ENCODE data around the gene HOXB3. TPM values are rescaled to one million over a fixed set of nuclear protein-coding genes. Genes with fewer than 3 reads are reported as not detected.

Gene HOXB3
- total and polyA plus RNA-seq, 2 of the 4 experiments (the other 2 are of a cell fraction), result 6.3 to 59.6 TPM

DNA sequence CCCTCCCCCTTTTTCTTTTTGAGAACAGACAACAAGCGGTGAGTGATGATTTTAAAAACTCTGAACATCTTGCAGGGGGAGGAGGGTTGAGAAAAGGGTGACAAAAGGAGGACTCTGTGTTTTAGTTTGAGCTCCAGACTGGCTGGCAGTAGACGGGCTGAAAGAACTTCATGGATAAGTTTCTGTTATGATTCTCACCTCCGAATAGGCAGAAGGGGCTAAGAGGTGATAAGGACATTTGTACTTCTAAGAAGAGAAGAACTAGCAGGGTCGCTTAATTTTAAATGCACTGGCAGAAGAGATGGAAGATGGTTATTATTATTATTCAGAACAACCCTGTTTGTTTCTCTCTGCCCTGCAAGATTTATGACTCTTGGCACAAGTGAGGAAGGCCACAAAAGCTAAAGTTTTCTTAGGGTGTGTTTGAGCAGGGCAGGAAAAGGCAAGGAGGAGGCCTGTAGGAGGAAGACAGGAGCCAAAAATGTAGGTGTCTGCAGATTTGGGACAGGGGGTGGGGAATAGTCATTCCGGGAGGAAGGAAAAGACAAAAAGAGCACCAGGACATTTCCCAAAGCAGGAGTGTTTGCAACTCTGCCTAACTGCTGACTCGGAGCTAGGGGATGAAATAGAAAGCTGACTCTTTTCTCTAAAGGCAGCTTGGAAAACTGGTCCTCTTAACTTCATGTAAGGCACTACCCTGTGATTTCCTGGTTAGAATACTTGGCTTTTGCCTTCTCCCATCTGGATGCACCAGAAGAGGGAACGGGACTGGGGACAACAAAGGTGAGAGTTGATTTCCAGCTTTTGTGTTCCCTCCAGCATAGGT is 33.3 kb downstream of the HOXB3 start:
- Histone ChIP-seq H2AK9ac (replicated peaks; ENCODE audit: low read depth, low read length, poor library complexity) (peak overlapping the region; percentile 74), H3K4me2 (ENCODE audit: low read depth, low read length) (peak overlapping the region; percentile 92), H3K36me3 (ENCODE audit: control insufficient read depth, insufficient read depth, low read length) (peaks cover 30% of the 10 kb centered on the region; the same call in 1 of the 2 replicates), H4K8ac (ENCODE audit: low read depth in 2 of 2, low read length in 2 of 2) (peak overlapping the region; percentile 62 to 86), H3K9me1 (ENCODE audit: insufficient read depth, low read length) (peaks cover 4% of the 10 kb centered on the region), H4K91ac (ENCODE audit: insufficient read depth, low read depth, low read length) (peak overlapping the region; percentile 95), H3K4me1 (ENCODE audit: control insufficient read depth, insufficient read depth, low read length) (peaks cover 61% of the 10 kb centered on the region), H3K27ac (ENCODE audit: insufficient read depth, low read length) (peak overlapping the region; percentile 93), H3K9me3 (ENCODE audit: control insufficient read depth, insufficient read depth, low read length) (no peaks in the 10 kb centered on the region), H3K18ac (ENCODE audit: low read depth, low read length) (peak overlapping the region; percentile 95), H2BK15ac (ENCODE audit: low read depth, low read length) (peak overlapping the region; percentile 81; the same call in 1 of the 3 replicates), H3K14ac (replicated peaks; ENCODE audit: low read depth, low read length) (peak overlapping the region; percentile 98), H2BK5ac (ENCODE audit: low read depth, low read length, poor library complexity, severe bottlenecking) (peak overlapping the region; percentile 95), H3K4me3 (ENCODE audit: insufficient read depth, low read depth, low read length) (peak overlapping the region; percentile 21), H2BK20ac (ENCODE audit: low read depth, low read length) (peak overlapping the region; percentile 90), H3K23ac (ENCODE audit: low read depth, low read length) (peak overlapping the region; percentile 99), H2BK120ac (ENCODE audit: low read depth, low read length) (peak overlapping the region; percentile 94), H3K9ac (ENCODE audit: low read depth, low read length) (peak overlapping the region; percentile 95), H3K27me3 (ENCODE audit: control insufficient read depth, insufficient read depth, low read length) (no peaks in the 10 kb centered on the region), H3K79me1 (ENCODE audit: low read depth in 1 of 2, low read length in 2 of 2) (peaks cover 0 to 8% of the 10 kb centered on the region in 2 experiments; a peak in 2 of 4 replicates), H2AFZ (replicated peaks; ENCODE audit: low read length, poor library complexity) (no peak overlapping the region), H4K20me1 (ENCODE audit: insufficient read depth, low read length) (peaks cover 13% of the 10 kb centered on the region), H3K4ac (ENCODE audit: low read depth, low read length) (peak overlapping the region; percentile 98), H3K56ac (ENCODE audit: extremely low read depth, insufficient read depth, low read length) (peak overlapping the region; percentile 89), H4K5ac (ENCODE audit: low read depth, low read length) (peak overlapping the region; percentile 89), H2AK5ac (ENCODE audit: low read depth, low read length) (peak overlapping the region; percentile 83)
- no TSS peak for BruUV-seq (replicated peaks)
- DNase-seq (peak; percentile 57), ATAC-seq (ENCODE audit: low read depth) (no peak)
- WGBS, 2 experiments (ENCODE audit: extremely low coverage in 2 of 2, insufficient read length in 1 of 2), result 7% methylated on average over 2 of the region's 7 CpGs; no CpG with 5 or more reads in 1 of the 2 experiments
- intact Hi-C loops (cut with micrococcal nuclease), result no loop called here
- dilution Hi-C loops (cut with HindIII; ENCODE audit: low sequenced_read_pairs, unreplicated experiment), result no loop called here
- POLR2A ChIA-PET (ENCODE audit: unreplicated experiment), result interaction anchor here (0.6 to 1.7 kb wide), 8 partner anchors 10 to 37 kb away, joined by 3 to 25 read pairs (median 4); no protein-coding TSS in a partner anchor
- in situ Hi-C loops (cut with MboI; ENCODE audit: low sequenced_read_pairs), result no loop called here
- CTCF ChIA-PET, result interaction anchor here (0.6 to 0.9 kb wide), 4 partner anchors 33 to 576 kb away, joined by 3 to 4 read pairs (median 4); no protein-coding TSS in a partner anchor
- TF ChIP-seq RFX5 (IDR thresholded peaks at IDR 0.05; ENCODE audit: low read depth, low read length) (no peak), RAD21 (IDR thresholded peaks at IDR 0.05; ENCODE audit: low read length) (no peak), MAZ (IDR thresholded peaks at IDR 0.05; ENCODE audit: borderline replicate concordance, low read depth, low read length) (no peak), MAFK (IDR thresholded peaks at IDR 0.05; ENCODE audit: low read depth, low read length) (no peak), MXI1 (IDR thresholded peaks at IDR 0.05; ENCODE audit: borderline replicate concordance, low read depth, low read length) (no peak), CEBPB (IDR thresholded peaks at IDR 0.05; ENCODE audit: low read depth, low read length) (no peak), NFE2L2 (IDR thresholded peaks at IDR 0.05; ENCODE audit: low read depth, low read length) (no peak), BHLHE40 (IDR thresholded peaks at IDR 0.05; ENCODE audit: low read depth, low read length) (no peak), POLR2A (IDR thresholded peaks at IDR 0.05; ENCODE audit: low read depth, low read length) (no peak), SMC3 (IDR thresholded peaks at IDR 0.05; ENCODE audit: low read depth, low read length) (no peak), CHD1 (IDR thresholded peaks at IDR 0.05; ENCODE audit: low read depth, low read length) (no peak), FOS (IDR thresholded peaks at IDR 0.05; ENCODE audit: low read depth, low read length) (no peak), RCOR1 (IDR thresholded peaks at IDR 0.05; ENCODE audit: insufficient replicate concordance, low read length) (no peak)
- TF ChIP-seq, protein P1, sequence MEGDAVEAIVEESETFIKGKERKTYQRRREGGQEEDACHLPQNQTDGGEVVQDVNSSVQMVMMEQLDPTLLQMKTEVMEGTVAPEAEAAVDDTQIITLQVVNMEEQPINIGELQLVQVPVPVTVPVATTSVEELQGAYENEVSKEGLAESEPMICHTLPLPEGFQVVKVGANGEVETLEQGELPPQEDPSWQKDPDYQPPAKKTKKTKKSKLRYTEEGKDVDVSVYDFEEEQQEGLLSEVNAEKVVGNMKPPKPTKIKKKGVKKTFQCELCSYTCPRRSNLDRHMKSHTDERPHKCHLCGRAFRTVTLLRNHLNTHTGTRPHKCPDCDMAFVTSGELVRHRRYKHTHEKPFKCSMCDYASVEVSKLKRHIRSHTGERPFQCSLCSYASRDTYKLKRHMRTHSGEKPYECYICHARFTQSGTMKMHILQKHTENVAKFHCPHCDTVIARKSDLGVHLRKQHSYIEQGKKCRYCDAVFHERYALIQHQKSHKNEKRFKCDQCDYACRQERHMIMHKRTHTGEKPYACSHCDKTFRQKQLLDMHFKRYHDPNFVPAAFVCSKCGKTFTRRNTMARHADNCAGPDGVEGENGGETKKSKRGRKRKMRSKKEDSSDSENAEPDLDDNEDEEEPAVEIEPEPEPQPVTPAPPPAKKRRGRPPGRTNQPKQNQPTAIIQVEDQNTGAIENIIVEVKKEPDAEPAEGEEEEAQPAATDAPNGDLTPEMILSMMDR (conservative IDR thresholded peaks at IDR 0.05; ENCODE audit: low read depth, low read length), result no peak
- TF ChIP-seq, protein P2, sequence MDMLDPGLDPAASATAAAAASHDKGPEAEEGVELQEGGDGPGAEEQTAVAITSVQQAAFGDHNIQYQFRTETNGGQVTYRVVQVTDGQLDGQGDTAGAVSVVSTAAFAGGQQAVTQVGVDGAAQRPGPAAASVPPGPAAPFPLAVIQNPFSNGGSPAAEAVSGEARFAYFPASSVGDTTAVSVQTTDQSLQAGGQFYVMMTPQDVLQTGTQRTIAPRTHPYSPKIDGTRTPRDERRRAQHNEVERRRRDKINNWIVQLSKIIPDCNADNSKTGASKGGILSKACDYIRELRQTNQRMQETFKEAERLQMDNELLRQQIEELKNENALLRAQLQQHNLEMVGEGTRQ (IDR thresholded peaks at IDR 0.05; ENCODE audit: low read depth, low read length), result no peak
